GM12873 (cell line): ENCODE data around the gene BST1.

Experiments used
- CTCF ChIP-seq: IDR thresholded peaks from 2 replicates; pipeline ENCODE4 v1.5.1; 2012; ENCODE audit warnings: low read depth, mild to moderate bottlenecking, moderate library complexity, low read length, control low read depth; ENCODE audit not compliant: insufficient read depth; ENCODE audit errors: missing control alignments

BST1 gene

GRCh38 chr4:15749001-15749400, 46.1 kb downstream of the BST1 start:
- no peak for TF ChIP-seq CTCF

GRCh38 chr4:15751153-15751552, 48.3 kb downstream of the BST1 start:
- no peak for TF ChIP-seq CTCF

- no peak for TF ChIP-seq CTCF
Measured at GRCh38 chr4:15753081-15753480, 50.2 kb downstream of the BST1 start.

- no peak for TF ChIP-seq CTCF
Measured at GRCh38 chr4:15753786-15754185, 50.9 kb downstream of the BST1 start.

GRCh38 chr4:15754323-15754722, 51.5 kb downstream of the BST1 start:
- TF ChIP-seq CTCF: no peak

GRCh38 chr4:15755321-15756155, 52.7 kb downstream of the BST1 start:
- no peak for TF ChIP-seq CTCF

- TF ChIP-seq CTCF: peak; percentile 76
Measured at GRCh38 chr4:15756361-15756861, 53.5 kb downstream of the BST1 start.
